Hypothalamus (tissue), 51 donors: ENCODE results near the gene RBM39.
"Not testable (repeated sequence)": the region's sequence is repeated elsewhere in the genome, so short reads cannot be mapped to it uniquely, and the experiment has no call there.

Source experiments
- DNase-seq, 51 donors: peaks; one replicate each; lab custom pipeline; 2025; lab: John Stamatoyannopoulos, UW

RBM39 gene

DNA sequence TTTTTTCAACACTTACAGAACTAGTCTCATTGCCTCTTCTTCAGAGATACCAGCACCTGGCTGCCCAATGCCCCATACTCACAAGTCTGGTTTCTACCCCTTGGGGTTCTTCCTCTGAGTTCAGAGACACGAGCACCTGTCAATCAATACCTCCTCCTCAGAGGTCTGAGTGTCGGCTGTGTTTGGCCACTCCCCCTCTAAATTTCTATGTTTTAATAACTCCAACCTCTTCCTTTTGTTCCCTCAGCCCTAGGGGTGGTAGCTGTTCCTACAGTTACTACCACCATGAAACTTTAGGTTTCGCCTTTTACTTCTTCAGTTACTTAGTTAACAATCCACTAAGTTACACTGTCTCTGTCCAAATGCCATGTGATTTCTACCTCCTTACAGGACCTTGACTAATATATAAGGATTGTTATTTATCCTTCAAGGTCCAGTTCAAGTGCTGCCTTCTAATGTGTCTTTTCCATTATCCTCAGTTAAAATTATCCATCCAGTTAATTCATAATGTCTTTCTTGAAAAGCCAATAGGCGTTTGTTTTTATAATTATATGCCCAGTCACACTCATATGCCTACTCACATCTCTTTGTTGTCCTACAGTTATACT is 15.1 kb upstream of the RBM39 start:
- no peak for DNase-seq

DNA sequence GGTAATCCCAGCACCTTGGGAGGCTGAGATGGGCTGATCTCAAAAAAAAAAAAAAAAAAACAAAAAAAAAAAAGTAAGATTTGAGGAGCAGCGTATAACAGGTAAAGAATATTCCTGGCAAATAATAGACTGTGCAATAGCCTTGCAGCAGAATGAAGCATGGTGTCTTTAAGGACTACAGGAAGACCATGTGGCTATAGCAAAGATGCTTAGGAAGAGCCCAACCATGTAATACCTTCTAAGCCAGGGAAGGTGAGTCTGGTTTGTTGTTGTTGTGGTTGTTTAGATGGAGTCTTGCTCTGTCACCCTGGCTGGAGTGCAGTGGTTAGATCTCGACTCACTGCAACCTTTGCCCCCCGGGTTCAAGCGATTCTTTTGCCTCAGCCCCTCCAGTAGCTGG is 14.3 kb upstream of the RBM39 start:
- DNase-seq: no peak

- DNase-seq: no peak
Observed at GRCh38 chr20:35750611-35751010, 8.6 kb upstream of the RBM39 start.

- DNase-seq: not testable (repeated sequence)
Observed at GRCh38 chr20:35744492-35744841, 2.4 kb upstream of the RBM39 start.

DNA sequence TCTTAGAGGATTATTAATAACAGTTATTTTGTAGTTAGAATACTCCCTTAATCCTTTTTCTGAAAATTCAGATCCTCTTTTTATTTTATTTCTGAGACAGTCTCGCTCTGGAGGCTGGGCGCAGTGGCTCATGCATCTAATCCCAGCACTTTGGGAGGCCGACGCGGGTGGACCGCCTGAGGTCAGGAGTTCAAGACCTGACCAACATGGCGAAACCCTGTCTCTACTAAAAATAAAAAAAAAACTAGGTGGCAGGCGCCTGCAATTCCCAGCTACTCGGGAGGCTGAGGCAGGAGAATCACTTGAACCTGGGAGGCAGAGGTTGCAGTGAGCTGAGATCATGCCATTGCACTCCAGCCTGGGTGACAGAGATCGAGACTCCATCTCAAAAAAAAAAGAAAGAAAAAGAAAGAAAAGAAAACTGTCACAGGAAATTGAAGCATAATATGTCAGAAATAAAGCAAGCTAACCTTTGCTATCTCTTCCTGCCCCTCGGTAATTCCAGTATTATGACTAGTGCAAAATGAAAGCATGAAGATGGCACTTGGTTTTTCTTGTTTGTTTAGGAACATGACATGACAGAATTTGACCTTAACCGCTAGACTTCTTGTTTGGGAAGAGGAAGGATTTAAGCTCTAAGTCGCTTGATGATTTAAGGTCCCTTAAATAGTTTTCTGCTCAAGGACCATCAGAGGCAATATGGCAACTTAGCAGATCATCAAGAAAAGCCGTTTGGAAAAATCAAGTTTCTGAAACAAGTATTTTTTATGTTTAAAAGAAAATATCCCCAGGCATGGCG is 1.8 kb upstream of the RBM39 start:
- DNase-seq: peak in 1 of 51 donors; percentile 3

DNA sequence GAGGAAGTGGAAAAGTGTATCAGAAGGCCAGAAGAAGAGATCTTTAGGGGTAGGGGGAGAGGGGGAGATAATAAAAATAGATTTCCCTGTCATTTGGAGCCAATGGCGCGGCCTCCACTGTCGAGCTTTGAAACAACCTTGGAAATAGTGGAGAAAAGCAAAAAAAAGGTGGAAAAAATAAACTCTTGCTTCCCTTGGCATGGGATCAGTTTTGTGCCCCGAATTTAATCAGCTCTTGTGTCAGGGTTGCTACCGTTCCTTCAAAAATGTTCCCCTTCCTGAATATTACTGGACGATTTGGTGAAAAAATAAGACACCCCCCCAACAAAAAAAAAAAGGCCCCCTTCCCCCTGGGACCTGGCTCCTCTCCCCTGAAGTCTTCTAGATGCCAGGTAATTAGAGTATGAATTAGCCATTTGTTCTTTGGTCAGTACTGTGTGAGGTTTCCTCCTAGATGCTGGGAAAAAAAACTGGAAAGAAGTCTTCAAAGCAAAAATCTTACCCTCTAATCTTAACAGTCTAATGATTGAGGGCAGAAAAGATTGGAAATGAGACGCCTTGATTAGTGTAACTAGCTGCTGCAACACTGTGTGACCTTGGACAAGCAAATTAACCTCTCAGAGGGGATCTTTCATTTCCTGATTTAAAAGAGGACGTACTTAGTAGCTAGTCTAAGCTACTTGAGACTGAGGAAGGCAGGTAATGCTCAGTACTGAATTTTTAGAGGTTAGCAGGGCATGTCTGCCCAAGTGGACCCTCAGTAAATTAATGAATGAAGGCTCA is 872 bp upstream of the RBM39 start:
- DNase-seq: peak in 2 of 51 donors; percentile 45 to 59

- DNase-seq: no peak
Observed at GRCh38 chr20:35739294-35740163, 2.5 kb downstream of the RBM39 start.

- no peak for DNase-seq
Observed at GRCh38 chr20:35738410-35739179, 3.5 kb downstream of the RBM39 start.

- DNase-seq: no peak
Observed at GRCh38 chr20:35737865-35738333, 4.2 kb downstream of the RBM39 start.

DNA sequence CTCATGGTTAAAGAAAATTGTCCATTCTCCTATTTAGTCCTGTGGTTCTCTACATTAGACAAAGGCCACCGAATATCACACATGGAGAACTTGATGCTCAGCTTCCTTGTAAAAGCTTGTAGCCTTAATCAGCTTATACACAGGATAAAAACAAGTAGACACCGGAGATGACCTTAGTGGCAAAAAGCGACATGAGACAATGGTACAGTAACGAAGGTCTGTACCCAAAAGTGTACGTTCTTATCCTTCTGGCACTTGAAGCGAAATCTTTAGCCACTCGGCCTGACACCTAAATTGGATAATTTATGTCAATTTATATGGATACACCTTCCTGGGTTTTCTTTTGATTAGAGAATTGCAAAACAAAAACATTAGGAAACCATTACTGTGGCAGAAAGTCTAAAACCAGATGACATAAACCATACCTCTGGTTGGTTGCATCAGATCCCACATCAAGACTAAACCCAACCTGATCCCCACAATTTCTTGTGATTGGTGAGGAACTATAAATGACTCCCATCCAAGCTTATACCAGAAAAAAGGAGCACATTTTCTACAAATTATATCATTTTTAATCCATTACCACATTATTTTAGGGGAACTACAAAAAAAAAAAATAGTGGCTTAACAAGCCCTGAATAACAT is 6.1 kb downstream of the RBM39 start:
- DNase-seq: no peak

GRCh38 chr20:35734777-35735649 is 7.0 kb downstream of the RBM39 start:
- no peak for DNase-seq

GRCh38 chr20:35734374-35734773 is 7.7 kb downstream of the RBM39 start:
- DNase-seq: no peak

DNA sequence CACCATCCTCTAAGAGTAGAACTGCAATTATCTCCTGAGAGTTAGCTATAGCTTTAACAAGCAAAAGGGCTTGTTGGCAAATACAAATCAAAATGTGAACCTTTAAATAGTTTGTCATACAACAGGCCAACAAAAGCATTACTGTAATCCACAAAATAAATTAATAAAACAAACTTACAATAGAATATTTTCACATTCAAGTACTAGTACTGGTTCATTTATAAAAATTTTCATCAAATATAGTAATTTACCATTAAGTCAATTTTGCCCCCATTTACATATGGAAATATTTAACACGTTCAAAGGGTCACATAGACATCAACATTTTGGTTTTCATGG is 9.4 kb downstream of the RBM39 start:
- no peak for DNase-seq

DNA sequence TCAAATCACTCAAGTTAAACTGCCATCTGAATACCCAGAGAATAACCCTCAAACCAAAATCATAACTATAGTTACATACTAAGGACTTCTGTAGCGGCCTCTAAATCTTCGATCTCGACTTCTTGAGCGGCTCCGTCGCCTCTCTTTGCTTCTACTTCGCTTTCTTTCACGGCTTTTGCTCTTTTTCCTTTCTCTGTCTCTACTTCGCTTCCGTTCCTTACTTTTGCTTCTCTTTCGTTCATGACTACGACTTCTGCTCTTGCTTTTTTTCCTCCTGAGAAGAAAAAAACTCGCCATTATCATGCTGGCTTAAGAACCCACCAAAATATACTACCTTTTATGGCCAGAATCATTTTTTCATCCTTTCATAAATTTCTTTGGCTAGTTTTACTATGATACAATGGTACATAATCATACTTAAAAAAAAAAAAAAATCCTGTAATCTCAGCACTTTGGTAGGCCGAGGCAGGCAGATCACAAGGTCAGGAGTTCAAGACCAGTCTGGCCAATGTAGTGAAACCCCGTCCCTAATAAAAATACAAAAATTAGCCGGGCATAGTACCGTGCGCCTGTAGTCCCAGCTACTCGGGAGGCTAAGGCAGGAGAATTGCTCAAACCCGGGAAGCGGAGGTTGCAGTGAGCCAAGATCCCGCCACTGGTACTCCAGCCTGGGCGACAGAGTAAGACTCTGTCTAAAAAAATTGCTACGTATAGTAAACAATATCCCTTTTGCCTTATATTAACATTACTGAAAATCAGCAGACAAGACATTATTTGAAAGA is 10.0 kb downstream of the RBM39 start:
- DNase-seq: no peak

- DNase-seq: no peak
Observed at GRCh38 chr20:35731469-35731788, 10.6 kb downstream of the RBM39 start.

DNA sequence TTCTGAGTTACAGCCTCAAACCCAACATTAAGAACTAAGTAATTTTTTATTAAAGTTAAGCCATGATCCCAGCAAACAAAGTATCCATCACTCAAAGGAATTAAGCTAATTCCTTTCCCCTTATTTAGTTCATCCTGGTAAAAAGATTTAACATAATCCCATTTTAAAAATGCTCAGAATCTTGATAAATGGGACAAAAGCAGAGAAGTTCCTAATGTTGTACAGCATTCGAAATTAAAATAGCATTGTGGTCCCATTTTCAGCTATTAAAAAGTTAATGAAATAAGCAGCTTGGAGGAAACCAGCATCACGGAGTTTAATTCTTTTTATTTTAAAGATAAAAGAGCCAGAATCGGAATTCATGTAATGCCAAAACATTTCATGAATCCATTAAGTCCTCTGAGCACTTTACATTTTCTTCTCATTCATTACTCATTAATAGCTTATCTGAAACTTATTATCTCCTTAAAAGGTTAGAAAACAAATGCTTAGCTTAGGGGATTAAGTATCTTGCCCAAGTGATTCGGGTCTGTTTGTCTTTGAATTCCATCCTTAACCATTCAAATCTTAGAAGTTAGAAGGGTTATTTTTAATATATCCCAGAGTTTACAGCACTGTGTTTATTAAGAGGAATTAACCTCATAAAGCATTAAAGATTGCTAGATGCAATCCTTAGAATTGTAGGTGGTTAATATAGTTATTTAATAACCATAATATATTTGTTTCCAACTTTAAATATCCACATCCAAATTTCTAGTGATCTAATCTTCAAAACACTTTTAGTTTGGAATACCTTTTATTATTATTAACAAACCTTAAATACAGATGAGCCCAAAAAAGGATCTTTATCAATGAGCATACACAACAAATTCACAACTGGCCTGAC is 11.2 kb downstream of the RBM39 start:
- DNase-seq: no peak
